CMK (cell line): Measurements from ENCODE around the gene HOXC6.
"Not testable (repeated sequence)": the region's sequence is repeated elsewhere in the genome, so short reads cannot be mapped to it uniquely, and the experiment has no call there.

Experiments
- DNase-seq: peaks from one replicate; pipeline ENCODE4 v3.0.0-alpha.2; 2010; ENCODE audit warnings: low read depth

HOXC6 gene

DNA sequence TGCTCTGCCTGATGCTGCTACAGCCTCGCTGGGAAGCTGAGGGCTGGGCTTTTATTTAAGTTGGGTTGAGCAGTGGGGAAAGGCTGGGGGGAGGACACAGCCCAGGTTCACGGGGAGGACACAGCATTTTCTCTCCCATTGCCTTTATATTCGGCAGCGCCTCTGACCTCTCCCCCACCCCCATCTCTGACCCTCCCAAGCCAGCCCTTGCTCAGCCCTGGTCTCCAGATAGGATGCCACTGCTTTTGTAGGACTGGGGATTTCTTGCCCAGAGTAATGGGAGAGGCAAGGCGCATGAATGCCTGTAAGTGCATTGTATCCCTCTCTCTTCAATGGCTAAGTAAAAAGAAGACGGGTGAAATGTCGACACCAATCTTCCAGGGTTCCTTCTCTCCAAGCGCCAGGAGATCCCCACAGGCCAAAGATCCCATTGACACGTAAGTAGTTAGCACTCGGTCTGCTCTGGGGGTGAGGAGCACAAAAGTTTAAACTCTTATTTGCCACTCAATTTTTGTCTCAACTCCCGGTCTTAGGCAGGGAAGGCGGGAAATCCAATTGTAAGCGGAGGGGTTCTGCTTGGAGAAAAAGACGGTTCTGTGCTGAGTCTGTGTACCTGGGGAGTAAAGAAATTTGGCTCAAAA lies 30.0 kb downstream of the HOXC6 start:
- no peak for DNase-seq

DNA sequence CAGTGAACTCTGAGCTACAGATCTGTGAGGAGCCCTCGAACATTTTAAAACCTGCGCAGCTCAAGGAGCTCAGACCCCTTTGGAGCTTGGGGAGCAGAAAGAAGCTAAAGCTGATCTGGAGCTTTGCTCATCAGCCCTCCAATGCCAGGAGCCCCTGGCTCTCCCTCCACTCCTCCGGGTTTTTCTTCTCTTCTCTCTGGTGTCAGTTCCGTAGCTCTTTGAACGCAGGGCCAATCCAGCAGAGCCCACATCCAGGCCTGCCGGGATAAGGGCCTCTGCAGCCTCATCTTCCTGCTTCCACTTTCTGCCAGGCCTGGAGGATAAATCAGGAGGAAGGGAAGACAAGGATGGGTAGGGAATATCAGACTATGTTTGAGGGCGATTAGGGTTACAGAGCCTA lies 31.4 kb downstream of the HOXC6 start:
- DNase-seq, result no peak

GRCh38 chr12:54060174-54060974 lies 32.1 kb downstream of the HOXC6 start:
- DNase-seq, result no peak

DNA sequence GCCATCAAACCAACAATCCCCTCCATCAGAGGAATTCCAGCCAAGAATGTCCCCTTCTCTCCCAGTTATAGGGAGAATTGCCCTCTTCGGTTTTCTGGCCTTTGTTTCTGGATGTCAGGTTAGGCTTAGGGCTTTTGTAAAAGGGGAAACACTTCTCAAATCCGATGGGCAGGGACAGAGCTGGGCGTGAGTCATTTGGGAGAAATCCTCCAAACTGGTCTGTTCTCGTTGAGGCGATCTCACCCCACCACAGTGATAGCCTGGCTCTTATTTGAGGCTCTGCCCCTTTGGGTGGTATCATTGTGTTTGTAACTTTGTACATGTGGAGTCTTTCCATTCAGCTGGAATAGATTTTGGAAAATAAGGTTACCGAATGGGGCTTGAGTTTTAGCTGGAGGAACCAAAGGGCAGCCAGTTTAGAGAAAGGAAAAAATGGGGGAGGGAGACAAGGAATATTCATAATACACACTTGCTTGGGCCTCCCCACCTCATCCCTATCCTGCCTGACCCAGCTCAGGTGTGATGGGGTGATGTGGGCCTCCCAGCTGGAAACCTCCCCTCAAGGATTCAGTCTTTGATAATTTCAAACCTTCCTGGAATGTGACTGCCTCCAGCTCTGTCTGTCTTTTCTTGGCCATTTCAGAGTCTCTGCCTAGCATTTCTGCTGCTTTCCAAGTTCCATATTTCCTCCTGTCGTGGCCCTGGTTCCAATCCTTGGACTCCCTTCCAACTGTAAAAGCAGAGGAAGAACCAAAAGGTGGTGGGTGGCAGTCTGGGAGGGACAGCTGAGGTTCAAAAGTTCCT lies 32.9 kb downstream of the HOXC6 start:
- DNase-seq, result no peak

- no peak for DNase-seq
These were observed 37.4 kb downstream of the HOXC6 start for GRCh38 chr12:54065677-54066076.

DNA sequence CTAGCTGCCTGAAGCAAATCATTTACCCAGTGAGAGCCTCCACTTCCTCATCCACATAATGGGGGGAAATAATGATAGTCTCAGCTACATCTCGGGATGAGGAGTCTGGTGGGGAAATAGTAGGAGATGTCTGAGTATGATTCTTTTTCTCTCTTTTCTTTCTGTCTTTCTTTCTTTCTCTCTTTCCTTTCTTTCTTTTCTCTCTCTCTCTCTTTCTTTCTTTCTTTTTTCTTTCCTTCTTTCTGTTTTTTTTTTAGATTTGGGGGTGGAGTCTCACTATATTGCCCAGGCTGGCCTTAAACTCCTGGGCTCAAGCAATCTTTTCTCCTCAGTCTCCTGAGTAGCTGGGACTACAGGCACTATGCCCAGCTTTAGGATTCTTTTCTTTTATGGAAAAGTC lies 38.2 kb downstream of the HOXC6 start:
- no peak for DNase-seq

DNA sequence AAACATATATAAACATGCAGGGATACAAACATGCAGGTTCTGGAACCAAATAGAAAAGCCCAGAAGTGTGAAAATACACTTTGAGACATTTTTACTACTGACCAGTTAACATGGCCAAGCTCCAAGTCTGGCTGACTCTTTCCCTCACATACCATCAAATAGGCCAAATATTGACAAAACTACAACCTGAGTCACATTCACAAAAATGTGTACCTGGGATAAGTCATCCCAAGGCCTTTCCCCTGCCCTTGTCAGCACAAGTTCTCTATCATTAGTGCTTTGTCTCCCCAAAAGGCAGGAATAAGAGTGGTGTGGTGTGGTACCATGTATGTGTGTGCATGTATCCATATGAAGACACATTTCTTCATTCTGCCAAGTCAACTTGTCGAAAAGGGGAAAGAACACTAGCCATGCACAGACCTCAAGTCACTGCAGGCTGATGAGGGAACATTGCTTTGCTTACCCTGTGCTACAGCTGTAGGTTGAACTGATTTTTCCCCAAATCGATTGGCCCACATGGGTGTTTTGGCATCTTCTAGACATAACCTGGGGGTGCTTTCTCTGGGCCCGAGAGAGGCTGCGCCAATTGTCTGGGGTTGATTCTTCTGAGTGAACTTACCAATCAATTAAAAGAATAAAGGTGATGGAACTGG lies 40.3 kb downstream of the HOXC6 start:
- DNase-seq, result no peak

DNA sequence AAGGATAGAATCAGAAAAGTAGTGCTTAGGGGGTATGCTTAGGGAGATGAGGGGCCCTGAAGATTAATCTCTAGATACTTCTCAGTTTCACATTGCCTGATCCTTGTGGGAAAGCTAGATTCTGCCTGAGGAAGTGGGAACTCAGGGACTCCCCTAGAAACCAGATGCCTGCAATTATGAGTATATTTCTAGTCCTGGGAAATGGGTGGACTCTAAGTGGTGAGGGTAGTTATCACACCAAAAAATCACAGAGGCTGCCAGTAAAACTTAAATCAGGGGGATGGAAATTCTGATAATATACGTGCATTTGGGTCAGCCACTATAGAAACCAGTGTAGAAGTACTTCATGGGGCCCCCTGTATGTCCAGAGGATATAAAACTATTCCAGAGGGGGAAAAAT lies 43.7 kb downstream of the HOXC6 start:
- DNase-seq, result no peak

- DNase-seq, result no peak
These were observed 46.1 kb downstream of the HOXC6 start for GRCh38 chr12:54074308-54074707.

DNA sequence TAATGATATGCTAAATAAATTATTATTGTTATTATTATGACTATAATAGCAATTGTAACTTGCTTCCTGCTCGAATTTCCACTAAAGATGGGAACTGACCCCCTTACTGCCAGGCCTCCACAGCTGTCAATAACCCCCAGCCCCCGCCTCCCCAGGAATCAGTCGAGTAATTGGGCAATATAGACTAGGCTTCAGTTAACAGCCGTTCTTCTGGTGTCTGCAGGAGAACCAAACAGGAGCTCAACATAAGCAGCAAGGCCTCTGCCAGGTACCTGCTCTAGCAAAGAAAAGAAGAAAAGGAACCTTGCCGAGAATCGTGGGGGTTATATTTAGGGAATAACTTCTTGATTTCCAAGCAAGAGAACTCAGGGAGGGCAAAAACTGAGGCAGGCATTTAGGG lies 47.2 kb downstream of the HOXC6 start:
- DNase-seq, result no peak

DNA sequence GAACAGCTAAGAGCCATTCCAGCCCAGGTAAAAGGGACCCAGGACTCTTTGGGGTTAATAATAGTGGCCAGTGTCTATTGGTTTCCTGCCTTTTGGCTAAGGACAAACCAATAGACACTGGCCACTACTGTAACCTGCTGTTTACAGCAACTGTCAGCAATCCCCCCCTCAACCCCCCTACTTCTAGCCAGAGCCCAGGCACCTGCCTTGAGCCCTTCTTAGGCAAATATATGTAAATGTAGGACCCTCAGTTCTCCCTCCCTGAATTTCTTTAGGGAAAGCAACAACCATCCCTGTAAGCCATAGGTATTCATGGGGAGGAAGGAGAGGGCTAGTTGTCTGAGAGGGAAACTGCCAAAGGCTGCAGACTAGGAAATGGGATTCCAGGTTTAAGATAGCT lies 47.7 kb downstream of the HOXC6 start:
- DNase-seq, result no peak

GRCh38 chr12:54077843-54078242 lies 49.6 kb downstream of the HOXC6 start:
- DNase-seq, result not testable (repeated sequence)

DNA sequence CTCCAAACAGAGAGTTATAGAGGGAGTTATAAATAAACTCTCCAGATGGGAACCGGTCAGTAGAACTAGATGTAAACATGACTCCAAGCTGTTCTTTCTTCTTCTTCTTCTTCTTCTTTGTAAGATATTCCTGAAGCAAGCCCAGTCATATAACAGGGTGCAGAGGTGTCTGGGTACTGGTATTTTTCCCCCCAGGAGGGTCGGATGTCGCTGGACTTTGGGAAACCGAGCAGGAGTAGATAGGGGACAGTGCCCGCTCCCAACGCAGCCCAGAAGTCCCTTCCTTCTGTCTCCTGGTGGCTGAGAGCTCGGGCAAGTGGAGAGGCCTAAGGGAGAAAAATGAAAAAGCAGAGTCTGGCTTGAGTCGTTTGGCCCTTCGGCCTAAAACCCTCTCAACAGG lies 50.9 kb downstream of the HOXC6 start:
- not testable (repeated sequence) for DNase-seq
